PC-3 (cell line): ENCODE results near the gene ETV6.

Experiments
- EZH2 ChIP-seq: fragments of 300-600 bp; sonication (generic); IDR thresholded peaks from one replicate; pipeline ENCODE4 v1.6.1; 2017; ENCODE audit warnings: antibody characterized with exemption, mild to moderate bottlenecking, low read length; ENCODE audit not compliant: unreplicated experiment
- TF ChIP-seq, protein P1 (sequence below): fragments of 300-600 bp; sonication (generic); conservative IDR thresholded peaks from 2 replicates; pipeline ENCODE4 v1.5.1; 2017; ENCODE audit warnings: antibody characterized with exemption, low read depth, mild to moderate bottlenecking, low read length

- TF ChIP-seq, protein P1, sequence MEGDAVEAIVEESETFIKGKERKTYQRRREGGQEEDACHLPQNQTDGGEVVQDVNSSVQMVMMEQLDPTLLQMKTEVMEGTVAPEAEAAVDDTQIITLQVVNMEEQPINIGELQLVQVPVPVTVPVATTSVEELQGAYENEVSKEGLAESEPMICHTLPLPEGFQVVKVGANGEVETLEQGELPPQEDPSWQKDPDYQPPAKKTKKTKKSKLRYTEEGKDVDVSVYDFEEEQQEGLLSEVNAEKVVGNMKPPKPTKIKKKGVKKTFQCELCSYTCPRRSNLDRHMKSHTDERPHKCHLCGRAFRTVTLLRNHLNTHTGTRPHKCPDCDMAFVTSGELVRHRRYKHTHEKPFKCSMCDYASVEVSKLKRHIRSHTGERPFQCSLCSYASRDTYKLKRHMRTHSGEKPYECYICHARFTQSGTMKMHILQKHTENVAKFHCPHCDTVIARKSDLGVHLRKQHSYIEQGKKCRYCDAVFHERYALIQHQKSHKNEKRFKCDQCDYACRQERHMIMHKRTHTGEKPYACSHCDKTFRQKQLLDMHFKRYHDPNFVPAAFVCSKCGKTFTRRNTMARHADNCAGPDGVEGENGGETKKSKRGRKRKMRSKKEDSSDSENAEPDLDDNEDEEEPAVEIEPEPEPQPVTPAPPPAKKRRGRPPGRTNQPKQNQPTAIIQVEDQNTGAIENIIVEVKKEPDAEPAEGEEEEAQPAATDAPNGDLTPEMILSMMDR, result no peak
- TF ChIP-seq EZH2, result no peak
Measured at GRCh38 chr12:11855983-11856374, 206.5 kb downstream of the ETV6 start.
